Measurements from ENCODE around the gene MIGA1. TPM values are rescaled to one million over a fixed set of nuclear protein-coding genes. Genes with fewer than 3 reads are reported as not detected.
"Not testable (repeated sequence)": the region's sequence is repeated elsewhere in the genome, so short reads cannot be mapped to it uniquely, and the experiment has no call there.

The MIGA1 gene
- total RNA-seq, 2 donors from 2014 or later, result 11.1 to 13.9 TPM

GRCh38 chr1:77794550-77794949 lies 15.1 kb downstream of the MIGA1 start:
- no peak for DNase-seq
- intact Hi-C loops (cut with DNase I), result no loop called here
- no peak for ATAC-seq

- intact Hi-C loops (cut with DNase I), result no loop called here
- DNase-seq (no peak), ATAC-seq (no peak)
Observed at GRCh38 chr1:77796695-77797405, 17.4 kb downstream of the MIGA1 start.

GRCh38 chr1:77797991-77798390 lies 18.5 kb downstream of the MIGA1 start:
- peak in 1 of 2 donors; percentile 38 for ATAC-seq
- intact Hi-C loops (cut with DNase I), result no loop called here
- no peak for DNase-seq

GRCh38 chr1:77802026-77802425 lies 22.6 kb downstream of the MIGA1 start:
- ATAC-seq, result no peak
- no peak for DNase-seq
- intact Hi-C loops (cut with DNase I), result no loop called here

- ATAC-seq, result no peak
- no peak for DNase-seq
Observed at GRCh38 chr1:77803371-77803770, 23.9 kb downstream of the MIGA1 start.

GRCh38 chr1:77809787-77810462 lies 30.5 kb downstream of the MIGA1 start:
- ATAC-seq; intact Hi-C loops (cut with DNase I); DNase-seq: not testable (repeated sequence)

More at GRCh38 chr1:77803371-77803770, 23.9 kb downstream of the MIGA1 start:
- intact Hi-C loops (cut with DNase I), result no loop called here

- intact Hi-C loops (cut with DNase I); DNase-seq: not testable (repeated sequence)
- peak; percentile 44 to 48 for ATAC-seq
Observed at GRCh38 chr1:77811589-77811988, 32.1 kb downstream of the MIGA1 start.

GRCh38 chr1:77817368-77818209 lies 38.1 kb downstream of the MIGA1 start:
- intact Hi-C loops (cut with DNase I), result no loop called here
- no peak for DNase-seq
- no peak for ATAC-seq

GRCh38 chr1:77820121-77820520 lies 40.7 kb downstream of the MIGA1 start:
- ATAC-seq (no peak), DNase-seq (no peak)
- intact Hi-C loops (cut with DNase I), result no loop called here

GRCh38 chr1:77824079-77824478 lies 44.6 kb downstream of the MIGA1 start:
- peak; percentile 45 to 67 for ATAC-seq
- intact Hi-C loops (cut with DNase I), result no loop called here
- no peak for DNase-seq

- ATAC-seq (no peak), DNase-seq (no peak)
- intact Hi-C loops (cut with DNase I), result loop anchor here in 1 of 2 donors (5.0 kb wide), 1 partner anchor 78 kb away; no protein-coding TSS in a partner anchor
Observed at GRCh38 chr1:77824694-77825093, 45.2 kb downstream of the MIGA1 start.

- intact Hi-C loops (cut with DNase I), result loop anchor here in 1 of 2 donors (5.0 kb wide), 1 partner anchor 77 kb away; no protein-coding TSS in a partner anchor
- DNase-seq (no peak), ATAC-seq (peak; percentile 64 to 81)
Observed at GRCh38 chr1:77825131-77825709, 45.8 kb downstream of the MIGA1 start.

- intact Hi-C loops (cut with DNase I), result loop anchor here in 1 of 2 donors (5.0 kb wide), 1 partner anchor 75 kb away; no protein-coding TSS in a partner anchor
- DNase-seq, ATAC-seq: not testable (repeated sequence)
Observed at GRCh38 chr1:77826851-77827250, 47.4 kb downstream of the MIGA1 start.

- ATAC-seq, result no peak
- DNase-seq, result no peak
- intact Hi-C loops (cut with DNase I), result loop anchor here in 1 of 2 donors (5.0 kb wide), 1 partner anchor 74 kb away; no protein-coding TSS in a partner anchor
Observed at GRCh38 chr1:77828098-77828497, 48.6 kb downstream of the MIGA1 start.

GRCh38 chr1:77829851-77830250 lies 50.4 kb downstream of the MIGA1 start:
- intact Hi-C loops (cut with DNase I), result loop anchor here (5.0 to 10.0 kb wide), 2 partner anchors 55 to 72 kb away; partner anchors contain the start of gene NEXN (in 1 of the 2)
- DNase-seq (no peak), ATAC-seq (no peak)

- DNase-seq (no peak), ATAC-seq (no peak)
- intact Hi-C loops (cut with DNase I), result loop anchor here in 1 of 2 donors (10.0 kb wide), 1 partner anchor 54 kb away; the partner anchor contains the start of gene NEXN
Observed at GRCh38 chr1:77830946-77831345, 51.5 kb downstream of the MIGA1 start.

- DNase-seq, result no peak
- ATAC-seq, result no peak
- intact Hi-C loops (cut with DNase I), result loop anchor here in 1 of 2 donors (10.0 kb wide), 1 partner anchor 53 kb away; the partner anchor contains the start of gene NEXN
Observed at GRCh38 chr1:77831566-77831965, 52.1 kb downstream of the MIGA1 start.

GRCh38 chr1:77831976-77832711 lies 52.7 kb downstream of the MIGA1 start:
- intact Hi-C loops (cut with DNase I), result loop anchor here (2.0 to 10.0 kb wide), 2 partner anchors 53 to 57 kb away; partner anchors contain the start of gene NEXN (in 2 of the 2)
- peak; percentile 14 to 32 for ATAC-seq

More at GRCh38 chr1:77831976-77832711, 52.7 kb downstream of the MIGA1 start:
- DNase-seq, result no peak
